Measurements from ENCODE around the gene EHBP1L1. TPM values are rescaled to one million over a fixed set of nuclear protein-coding genes. Genes with fewer than 3 reads are reported as not detected.

EHBP1L1 gene
- total RNA-seq, 2 experiments from 2014 or later = 59.7 to 71.6 TPM

- peaks cover 42% of the 10 kb centered on the region for H3K4me1 ChIP-seq (ENCODE audit: insufficient read depth, low read length, poor library complexity, severe bottlenecking)
These were observed 60.5 kb downstream of the EHBP1L1 start for GRCh38 chr11:65636108-65637031.

GRCh38 chr11:65637032-65637557 lies 61.2 kb downstream of the EHBP1L1 start:
- H2AFZ ChIP-seq (ENCODE audit: low read length) = no peak overlapping the region
- peak overlapping the region; percentile 95 for H3K27ac ChIP-seq (ENCODE audit: low read depth, low read length, poor library complexity, severe bottlenecking)
- H3K4me2 ChIP-seq (ENCODE audit: low read length) = peak overlapping the region; percentile 97
- TF ChIP-seq EZH2phosphoT487 (IDR thresholded peaks at IDR 0.05; ENCODE audit: borderline replicate concordance, low read depth, low read length) = no peak
- TF ChIP-seq CTCF (conservative IDR thresholded peaks at IDR 0.05; ENCODE audit: low read length) = no peak
- no TSS peak for BruUV-seq (replicated peaks)
- no peaks in the 10 kb centered on the region for H3K9me3 ChIP-seq (ENCODE audit: low read length)
- H3K4me1 ChIP-seq (ENCODE audit: insufficient read depth, low read length, poor library complexity, severe bottlenecking) = peaks cover 49% of the 10 kb centered on the region
- peak overlapping the region; percentile 90 for H3K4me3 ChIP-seq (ENCODE audit: low read depth, low read length, poor library complexity, severe bottlenecking)
- POLR2A ChIA-PET = no interaction called here
- CTCF ChIA-PET (ENCODE audit: unreplicated experiment) = interaction anchor here (2.3 kb wide), 1 partner anchor 22 kb away, joined by 7 read pairs; the partner anchor contains the start of gene PCNX3
- intact Hi-C loops (cut with micrococcal nuclease; ENCODE audit: unreplicated experiment) = no loop called here
- H3K79me2 ChIP-seq (ENCODE audit: insufficient read depth, low read depth, low read length) = peaks cover 22% of the 10 kb centered on the region; the same call in 1 of the 2 replicates
- no peaks in the 10 kb centered on the region for H3K9me2 ChIP-seq (ENCODE audit: insufficient read depth, low read length)
- peaks cover 65% of the 10 kb centered on the region for H3K36me3 ChIP-seq (ENCODE audit: insufficient read depth, low read length)
- no peak for DNase-seq (ENCODE audit: low spot score)
- no peaks in the 10 kb centered on the region for H4K20me1 ChIP-seq (ENCODE audit: insufficient read depth, low read length)

More at GRCh38 chr11:65636108-65637031, 60.5 kb downstream of the EHBP1L1 start:
- Histone ChIP-seq H4K20me1 (ENCODE audit: insufficient read depth, low read length) (no peaks in the 10 kb centered on the region), H3K9me2 (ENCODE audit: insufficient read depth, low read length) (no peaks in the 10 kb centered on the region), H3K4me2 (ENCODE audit: low read length) (no peak overlapping the region), H3K36me3 (ENCODE audit: insufficient read depth, low read length) (peaks cover 65% of the 10 kb centered on the region), H3K4me3 (ENCODE audit: low read depth, low read length, poor library complexity, severe bottlenecking) (no peak overlapping the region), H2AFZ (ENCODE audit: low read length) (no peak overlapping the region), H3K79me2 (ENCODE audit: insufficient read depth, low read depth, low read length) (peaks cover 15% of the 10 kb centered on the region; the same call in 1 of the 2 replicates), H3K27ac (ENCODE audit: low read depth, low read length, poor library complexity, severe bottlenecking) (peak overlapping the region; percentile 95), H3K9me3 (ENCODE audit: low read length) (no peaks in the 10 kb centered on the region)
- ChIA-PET POLR2A (no interaction called here), CTCF (ENCODE audit: unreplicated experiment) (no interaction called here)
- no peak for DNase-seq (ENCODE audit: low spot score)
- no TSS peak for BruUV-seq (replicated peaks)
- no peak for TF ChIP-seq EZH2phosphoT487 (IDR thresholded peaks at IDR 0.05; ENCODE audit: borderline replicate concordance, low read depth, low read length)
- no peak for TF ChIP-seq CTCF (conservative IDR thresholded peaks at IDR 0.05; ENCODE audit: low read length)
- intact Hi-C loops (cut with micrococcal nuclease; ENCODE audit: unreplicated experiment) = no loop called here

Measured in OCI-LY7 (cell line).